IPS-18a (cell line): ENCODE measurements around the gene FOXD4L6.
"Not testable (repeated sequence)": the region's sequence is repeated elsewhere in the genome, so short reads cannot be mapped to it uniquely, and the experiment has no call there.

Source experiments
- H3K27ac ChIP-seq: one replicate; pipeline ENCODE4 v1.5.1; 2013; ENCODE audit warnings: low read length
- H3K27me3 ChIP-seq: one replicate; pipeline ENCODE4 v1.6.1; 2013; ENCODE audit warnings: mild to moderate bottlenecking, low read length; ENCODE audit not compliant: control insufficient read depth, insufficient read depth
- H3K36me3 ChIP-seq: one replicate; pipeline ENCODE4 v1.6.1; 2013; ENCODE audit warnings: low read depth, low read length; ENCODE audit not compliant: control insufficient read depth
- H3K4me1 ChIP-seq: one replicate; pipeline ENCODE4 v1.6.1; 2013; ENCODE audit warnings: low read depth, low read length; ENCODE audit not compliant: control insufficient read depth
- H3K4me3 ChIP-seq: one replicate; pipeline ENCODE4 v1.5.1; 2013; ENCODE audit warnings: low read length
- H3K9ac ChIP-seq: one replicate; pipeline ENCODE4 v1.6.1; 2013; ENCODE audit warnings: mild to moderate bottlenecking, low read length, moderate library complexity
- H3K9me3 ChIP-seq: one replicate; pipeline ENCODE4 v1.6.1; 2013; ENCODE audit warnings: low read depth, low read length; ENCODE audit not compliant: control insufficient read depth

FOXD4L6 gene

DNA sequence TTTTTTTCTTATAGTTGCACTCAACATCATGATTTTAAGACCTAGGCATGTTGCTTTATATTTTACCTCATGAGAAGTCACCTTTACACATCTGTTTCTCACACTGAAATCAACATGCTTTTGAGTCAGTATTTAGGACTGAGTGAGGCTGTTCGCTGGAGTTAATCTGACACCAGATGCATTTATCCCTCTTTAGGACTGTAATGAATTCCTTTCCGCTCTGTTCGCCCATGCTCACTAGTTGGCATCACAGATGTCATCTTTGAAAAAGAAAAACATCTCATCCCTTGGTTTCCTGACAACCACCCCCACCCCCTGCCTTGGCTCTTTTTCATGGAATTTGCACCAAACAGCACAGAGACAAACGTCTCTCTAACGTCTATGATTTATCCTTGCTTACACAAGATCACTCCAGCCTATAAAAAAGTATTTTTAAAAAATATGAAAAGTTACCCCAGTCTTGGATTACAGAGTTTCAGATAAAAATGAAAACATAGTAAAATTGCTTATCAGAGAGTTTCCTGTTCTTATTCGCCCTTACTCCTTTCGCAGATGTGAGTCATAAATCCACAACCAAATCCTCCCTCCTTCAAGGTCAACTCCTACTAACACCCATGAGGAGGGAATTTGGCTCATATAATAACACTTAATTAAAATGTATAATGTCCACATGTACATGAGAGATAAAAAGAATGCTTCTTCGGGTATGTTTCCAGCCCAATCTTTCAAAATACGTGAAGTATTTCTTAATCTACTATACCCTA is 34.3 kb downstream of the FOXD4L6 start:
- H3K27ac ChIP-seq, H3K36me3 ChIP-seq, H3K4me1 ChIP-seq, H3K4me3 ChIP-seq, H3K9me3 ChIP-seq, H3K9ac ChIP-seq: not testable (repeated sequence)
- H3K27me3 ChIP-seq: peaks cover 51% of the 10 kb centered on the region

DNA sequence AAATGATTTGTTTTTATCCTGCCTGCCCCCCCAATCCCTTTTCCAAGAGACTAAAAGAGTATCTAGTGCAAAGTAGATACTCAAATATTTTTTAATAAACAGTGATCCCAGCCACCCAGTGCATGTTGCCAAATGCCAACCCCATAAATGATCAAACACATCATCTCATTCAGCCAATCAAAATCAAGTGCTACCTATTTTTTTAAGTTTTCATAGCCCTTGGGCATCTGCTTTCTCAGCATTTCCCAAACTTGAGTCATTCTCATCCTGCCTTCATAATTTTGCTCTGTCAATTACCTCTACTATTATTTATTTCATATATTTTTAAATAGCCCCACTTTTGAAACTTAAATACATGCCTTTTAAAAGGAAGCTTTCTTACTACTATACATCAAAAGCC is 37.6 kb downstream of the FOXD4L6 start:
- not testable (repeated sequence) for H3K4me1 ChIP-seq, H3K9ac ChIP-seq, H3K27ac ChIP-seq, H3K9me3 ChIP-seq, H3K4me3 ChIP-seq, H3K36me3 ChIP-seq
- H3K27me3 ChIP-seq: peaks cover 60% of the 10 kb centered on the region

DNA sequence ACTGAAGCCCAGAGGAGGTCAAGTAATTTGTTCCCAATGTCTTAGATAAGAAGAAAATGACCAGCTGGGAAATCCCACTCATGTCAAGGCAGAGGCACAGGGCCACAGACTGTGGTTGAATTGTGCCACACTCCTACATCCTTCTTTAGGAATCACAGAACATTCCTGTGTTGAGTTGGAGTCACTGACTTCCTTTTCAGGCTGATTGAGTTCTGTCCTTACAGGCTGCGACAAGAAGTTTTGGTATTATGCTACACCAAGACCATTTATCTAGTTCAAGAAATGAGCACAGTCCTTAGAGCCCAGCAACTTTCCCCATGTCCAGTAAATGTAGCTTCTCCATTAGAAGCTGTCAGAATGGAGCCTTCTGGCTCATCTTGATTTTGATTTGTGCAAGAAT is 38.1 kb downstream of the FOXD4L6 start:
- peaks cover 65% of the 10 kb centered on the region for H3K27me3 ChIP-seq

DNA sequence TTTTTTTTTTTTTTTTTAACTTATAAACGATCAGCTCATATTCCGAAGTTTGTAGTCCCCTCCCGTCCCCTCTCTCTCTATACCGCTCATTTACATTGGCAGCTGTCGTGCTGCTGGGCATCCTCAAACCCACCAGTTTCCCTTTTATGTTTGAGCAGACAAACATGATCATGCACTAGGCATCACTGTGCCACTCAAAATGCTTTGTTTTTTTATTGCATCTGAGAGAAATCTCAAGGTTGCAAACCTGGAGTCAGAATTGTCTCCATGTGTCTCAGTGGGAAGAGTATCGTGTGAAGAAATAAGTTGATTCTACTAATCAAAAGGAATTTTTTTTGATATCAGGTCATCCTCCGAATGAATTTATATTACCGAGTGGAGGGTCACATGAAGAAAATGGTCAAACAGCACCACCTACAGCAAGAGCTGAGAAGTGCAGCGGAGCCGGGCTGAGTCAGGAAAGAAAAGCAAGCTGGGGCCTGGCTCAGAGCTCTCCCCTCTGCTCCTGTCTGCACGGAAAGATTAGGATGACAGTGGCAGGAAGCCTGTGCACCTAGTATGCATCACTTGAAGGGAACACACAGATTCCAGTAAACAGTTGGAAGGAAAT is 39.9 kb downstream of the FOXD4L6 start:
- H3K9me3 ChIP-seq, H3K9ac ChIP-seq, H3K27ac ChIP-seq, H3K36me3 ChIP-seq, H3K4me1 ChIP-seq, H3K4me3 ChIP-seq: not testable (repeated sequence)
- H3K27me3 ChIP-seq: peaks cover 76% of the 10 kb centered on the region

More for the DNA sequence above, 38.1 kb downstream of the FOXD4L6 start:
- H3K9me3 ChIP-seq, H3K4me3 ChIP-seq, H3K27ac ChIP-seq, H3K9ac ChIP-seq, H3K36me3 ChIP-seq, H3K4me1 ChIP-seq: not testable (repeated sequence)

DNA sequence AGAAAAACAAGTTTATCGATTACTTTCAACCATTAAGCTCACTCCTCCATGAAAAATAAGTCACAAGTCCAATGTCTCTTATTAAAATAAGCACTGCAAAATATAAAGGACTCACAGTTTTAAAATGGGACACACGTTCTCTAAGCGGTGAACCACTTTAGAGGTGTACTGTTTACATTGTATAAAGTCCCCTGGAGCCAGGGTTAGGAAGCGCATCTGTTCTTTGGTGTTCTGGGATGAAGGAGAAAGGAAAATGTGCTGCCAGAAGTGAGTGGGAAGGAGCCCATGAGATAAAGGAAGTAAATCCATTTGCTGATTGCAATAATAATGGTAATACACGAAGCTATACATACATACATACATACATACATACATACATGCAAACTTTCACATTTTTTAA is 40.6 kb downstream of the FOXD4L6 start:
- not testable (repeated sequence) for H3K9me3 ChIP-seq, H3K4me3 ChIP-seq, H3K9ac ChIP-seq, H3K4me1 ChIP-seq, H3K27ac ChIP-seq, H3K36me3 ChIP-seq
- peaks cover 79% of the 10 kb centered on the region for H3K27me3 ChIP-seq

DNA sequence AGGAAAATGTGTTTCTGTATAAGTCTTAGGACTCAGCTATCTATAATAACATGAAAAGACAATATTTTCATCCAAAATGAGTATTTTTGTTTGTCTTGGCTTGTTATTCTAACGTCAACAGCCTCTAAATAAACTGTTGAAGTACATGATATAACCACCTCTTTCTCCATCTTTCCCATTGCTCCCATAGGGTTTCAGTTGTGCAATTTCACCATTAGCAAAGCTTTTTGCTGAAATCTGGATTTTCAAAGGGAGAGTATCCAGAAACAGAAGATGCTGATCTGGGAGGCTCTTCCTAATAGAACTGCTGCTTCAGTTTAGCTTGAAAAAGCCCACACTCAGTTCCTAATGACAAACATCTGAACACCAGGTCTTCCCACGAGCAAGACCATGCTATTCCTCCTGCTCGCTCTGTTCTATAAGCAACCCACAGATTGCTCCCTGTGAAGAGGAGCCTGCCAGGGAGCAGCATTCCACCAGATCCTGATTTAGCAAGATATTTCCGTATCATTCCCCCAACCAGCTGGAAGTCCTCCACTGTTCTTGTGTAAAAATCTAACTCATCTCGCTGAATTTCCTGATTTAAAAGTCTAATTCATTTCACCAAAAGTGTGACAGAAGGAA is 41.2 kb downstream of the FOXD4L6 start:
- H3K4me3 ChIP-seq: not testable (repeated sequence)
- peaks cover 82% of the 10 kb centered on the region for H3K27me3 ChIP-seq

DNA sequence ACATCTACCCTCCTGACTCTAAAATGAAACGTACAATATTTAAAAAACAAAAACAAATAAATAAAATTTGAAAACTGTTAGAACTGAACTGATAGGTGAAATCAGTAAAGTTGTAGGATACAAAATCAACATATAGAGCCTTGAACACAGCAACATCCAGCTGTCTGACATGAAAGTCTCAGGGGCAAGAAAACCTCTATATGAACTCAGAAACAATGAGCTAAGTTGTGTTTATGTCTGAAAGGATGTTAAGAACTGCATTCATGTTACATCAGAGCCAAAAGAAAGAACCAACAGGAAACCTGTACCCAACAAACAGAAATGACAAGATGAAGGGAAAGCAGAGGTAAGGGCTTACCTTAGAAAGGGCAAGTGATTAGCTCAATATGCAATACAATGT is 41.8 kb downstream of the FOXD4L6 start:
- H3K27me3 ChIP-seq: peaks cover 86% of the 10 kb centered on the region
- H3K4me1 ChIP-seq, H3K27ac ChIP-seq, H3K4me3 ChIP-seq, H3K36me3 ChIP-seq, H3K9ac ChIP-seq, H3K9me3 ChIP-seq: not testable (repeated sequence)

More for the DNA sequence above, 41.2 kb downstream of the FOXD4L6 start:
- not testable (repeated sequence) for H3K27ac ChIP-seq, H3K9ac ChIP-seq, H3K4me1 ChIP-seq, H3K9me3 ChIP-seq, H3K36me3 ChIP-seq

DNA sequence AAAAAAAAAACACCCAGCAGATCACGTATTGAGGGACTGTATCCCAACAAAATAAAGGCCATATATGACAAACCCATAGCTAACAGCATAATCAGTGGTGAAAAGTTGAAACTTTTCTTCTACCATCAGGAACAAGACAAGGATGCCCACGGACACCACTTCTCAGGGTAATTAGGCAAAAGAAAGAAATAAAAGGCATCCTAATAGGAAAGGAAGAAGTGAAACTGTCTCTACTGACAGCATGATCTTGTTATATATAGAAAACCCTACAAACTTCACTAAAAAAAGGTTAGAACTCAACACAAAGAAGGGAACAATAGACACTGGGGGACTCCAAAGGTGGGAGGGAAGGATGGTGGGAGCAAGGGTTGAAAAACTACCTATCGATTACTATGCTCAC is 42.3 kb downstream of the FOXD4L6 start:
- H3K36me3 ChIP-seq, H3K4me3 ChIP-seq, H3K9ac ChIP-seq, H3K27ac ChIP-seq, H3K4me1 ChIP-seq, H3K9me3 ChIP-seq: not testable (repeated sequence)
- H3K27me3 ChIP-seq: peaks cover 82% of the 10 kb centered on the region

DNA sequence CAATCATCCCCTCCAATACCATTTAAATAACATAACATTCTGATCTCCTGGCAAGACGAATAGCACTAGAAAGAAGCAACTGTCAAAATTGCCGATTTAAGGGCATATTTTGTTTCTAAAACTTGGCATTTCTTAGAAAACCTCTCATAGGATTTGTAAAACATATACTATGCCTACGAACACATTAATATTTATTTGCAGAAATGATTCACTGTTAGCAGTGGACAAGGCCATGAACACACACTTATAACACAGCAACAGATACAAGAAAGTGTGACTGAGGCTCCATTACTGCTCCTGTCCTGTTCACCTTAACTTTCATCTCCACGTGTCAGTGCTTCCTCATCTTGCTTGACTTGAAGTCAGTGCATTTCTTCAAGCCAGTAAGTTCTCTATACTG is 46.1 kb downstream of the FOXD4L6 start:
- not testable (repeated sequence) for H3K9ac ChIP-seq, H3K9me3 ChIP-seq, H3K36me3 ChIP-seq, H3K27ac ChIP-seq, H3K4me3 ChIP-seq, H3K4me1 ChIP-seq
- H3K27me3 ChIP-seq: peaks cover 77% of the 10 kb centered on the region

DNA sequence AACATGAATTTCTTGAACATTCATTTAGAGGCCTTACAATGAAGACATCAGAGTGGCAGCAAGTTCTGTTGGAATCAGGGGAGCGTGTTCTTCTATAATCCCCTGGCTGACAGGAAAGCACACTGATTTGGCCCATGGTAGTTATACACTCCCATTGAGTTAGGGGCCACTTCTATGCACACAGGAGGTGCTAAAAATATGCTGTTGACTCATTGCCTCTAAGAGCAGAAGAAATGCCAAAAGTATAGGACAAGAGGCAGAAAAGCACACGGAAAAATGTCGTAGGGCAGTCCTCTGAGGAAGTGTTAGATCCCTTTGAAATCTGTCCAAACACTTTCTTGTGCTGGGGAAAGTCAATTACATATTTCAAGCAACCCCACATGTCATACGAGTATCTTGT is 49.0 kb downstream of the FOXD4L6 start:
- not testable (repeated sequence) for H3K27ac ChIP-seq, H3K4me3 ChIP-seq, H3K4me1 ChIP-seq, H3K9ac ChIP-seq, H3K36me3 ChIP-seq, H3K9me3 ChIP-seq
- H3K27me3 ChIP-seq: peaks cover 79% of the 10 kb centered on the region

DNA sequence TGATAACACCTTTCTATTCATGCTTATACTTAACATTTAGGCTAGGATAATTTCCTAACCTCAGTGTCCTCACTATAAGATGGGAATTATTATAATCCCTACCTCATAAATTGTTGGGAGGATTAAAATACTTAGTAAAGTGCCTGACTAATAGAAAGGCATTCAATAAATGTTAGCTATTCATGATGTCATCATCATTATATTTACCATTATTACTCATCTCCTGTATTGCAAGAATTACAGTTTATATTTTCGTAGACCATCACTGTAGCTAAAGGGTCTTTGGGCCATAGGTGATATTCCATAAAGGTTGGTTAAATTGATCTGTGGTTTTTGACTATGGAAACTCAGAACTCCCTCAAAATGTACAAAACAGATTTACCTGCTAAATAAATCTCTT is 50.9 kb downstream of the FOXD4L6 start:
- H3K36me3 ChIP-seq, H3K4me1 ChIP-seq, H3K9ac ChIP-seq, H3K27ac ChIP-seq, H3K9me3 ChIP-seq, H3K4me3 ChIP-seq: not testable (repeated sequence)
- peaks cover 82% of the 10 kb centered on the region for H3K27me3 ChIP-seq
